K562 (cell line): Measurements from ENCODE around the gene HYOU1. TPM values are rescaled to one million over a fixed set of nuclear protein-coding genes. Genes with fewer than 3 reads are reported as not detected.

Source experiments
- ASH1L ChIP-seq: fragments of 450-650 bp; IDR thresholded peaks from 2 replicates; pipeline ENCODE4 v1.6.1; 2018; ENCODE audit warnings: borderline replicate concordance, mild to moderate bottlenecking, low read depth; ENCODE audit not compliant: partially characterized antibody
- E2F8 ChIP-seq: fragments of 450-650 bp; IDR thresholded peaks from 2 replicates; pipeline ENCODE4 v1.7.1; 2018; ENCODE audit warnings: mild to moderate bottlenecking, low read depth; ENCODE audit not compliant: partially characterized antibody
- ELF2 ChIP-seq: fragments of 250-450 bp; sonication (Bioruptor Pico); IDR thresholded peaks from 2 replicates; pipeline ENCODE4 v1.5.0; 2021; ENCODE audit warnings: mild to moderate bottlenecking
- ESRRB ChIP-seq: fragments of 250-450 bp; sonication (Bioruptor Pico); IDR thresholded peaks from 2 replicates; pipeline ENCODE4 v1.5.0; 2020; ENCODE audit warnings: mild to moderate bottlenecking, moderate library complexity, borderline replicate concordance
- FOXJ2 ChIP-seq: fragments of 200-800 bp; sonication (Bioruptor generic); IDR thresholded peaks from 2 replicates; pipeline ENCODE4 v1.6.1; 2016; ENCODE audit warnings: missing genetic modification characterization, missing compliant biosample characterization
- HDGF ChIP-seq: fragments of 450-650 bp; IDR thresholded peaks from 2 replicates; pipeline ENCODE4 v1.6.1; 2016
- HNRNPL ChIP-seq: fragments of 200-400 bp; formaldehyde crosslinking; IDR thresholded peaks from 2 replicates; pipeline ENCODE4 v1.6.1; 2017; ENCODE audit warnings: low read depth, mild to moderate bottlenecking, low read length
- MCM3 ChIP-seq: fragments of 450-650 bp; IDR thresholded peaks from 2 replicates; pipeline ENCODE4 v1.6.1; 2016
- MLX ChIP-seq, 2 experiments: fragments of 450-650 bp in 1 of 2; sonication (generic) in 1 of 2; formaldehyde crosslinking; conservative IDR thresholded peaks; 2 replicates each; pipeline versions ENCODE4 v1.4.0 to v1.8.1; 2020 to 2022; ENCODE audit warnings: mild to moderate bottlenecking in 1 of 2, missing genetic modification reagents in 1 of 2
- NFXL1 ChIP-seq: fragments of 450-650 bp; formaldehyde crosslinking; IDR thresholded peaks from 2 replicates; pipeline ENCODE4 v1.4.0; 2021; ENCODE audit warnings: mild to moderate bottlenecking
- PCBP2 ChIP-seq: fragments of 200-400 bp; formaldehyde crosslinking; IDR thresholded peaks from 2 replicates; pipeline ENCODE4 v1.6.1; 2018; ENCODE audit warnings: low read length, low read depth, mild to moderate bottlenecking, moderate library complexity; ENCODE audit not compliant: poor library complexity, severe bottlenecking
- PML ChIP-seq: IDR thresholded peaks from 2 replicates; pipeline ENCODE4 v1.6.1; 2012; ENCODE audit warnings: low read length, inconsistent platforms
- PTRF ChIP-seq: fragments of 450-650 bp; IDR thresholded peaks from 2 replicates; pipeline ENCODE4 v1.6.1; 2016; ENCODE audit warnings: mild to moderate bottlenecking, missing genetic modification characterization, missing compliant biosample characterization
- RHOXF2B ChIP-seq: fragments of 250-450 bp; sonication (Bioruptor Pico); conservative IDR thresholded peaks from 2 replicates; pipeline ENCODE4 v1.5.1; 2021
- TAF7 ChIP-seq: fragments of 450-650 bp; IDR thresholded peaks from 2 replicates; pipeline ENCODE4 v1.6.1; 2016; ENCODE audit warnings: missing genetic modification characterization, missing compliant biosample characterization
- THRB ChIP-seq: fragments of 450-650 bp; formaldehyde crosslinking; conservative IDR thresholded peaks from 2 replicates; pipeline ENCODE4 v1.4.0; 2022; ENCODE audit warnings: mild to moderate bottlenecking, missing genetic modification characterization
- ZFP1 ChIP-seq: fragments of 450-650 bp; formaldehyde crosslinking; IDR thresholded peaks from 2 replicates; pipeline ENCODE4 v1.4.0; 2020; ENCODE audit warnings: mild to moderate bottlenecking, mixed read lengths
- ZNF263 ChIP-seq: sonication (generic); formaldehyde crosslinking; IDR thresholded peaks from 2 replicates; pipeline ENCODE4 v1.8.0; 2022; ENCODE audit warnings: mild to moderate bottlenecking, missing genetic modification reagents, borderline replicate concordance
- ZNF280A ChIP-seq: fragments of 450-650 bp; IDR thresholded peaks from 2 replicates; pipeline ENCODE4 v1.6.1; 2018; ENCODE audit warnings: mild to moderate bottlenecking, low read depth; ENCODE audit not compliant: partially characterized antibody
- ZNF316 ChIP-seq: fragments of 450-650 bp; IDR thresholded peaks from 2 replicates; pipeline ENCODE4 v1.6.1; 2016
- ZNF511 ChIP-seq: sonication (generic); formaldehyde crosslinking; IDR thresholded peaks from 2 replicates; pipeline ENCODE4 v1.8.0; 2022; ENCODE audit warnings: mild to moderate bottlenecking, missing genetic modification reagents
- ZSCAN32 ChIP-seq: fragments of 450-650 bp; formaldehyde crosslinking; IDR thresholded peaks from 2 replicates; pipeline ENCODE4 v1.4.0; 2020; ENCODE audit warnings: mild to moderate bottlenecking, moderate library complexity
- polyA plus RNA-seq, 8 experiments: library from polyadenylated mRNA; depleted of rRNA in 4 of 8; stranded (reverse) in 5 of 8; unstranded in 3 of 8; fragments of >200 nt; fragmentation: Nextera tagmentation in 2 of 8; fragmentation: Illumina TruSeq in 1 of 8; extraction: Ambion mirVana in 2 of 8; extraction: Trizol in 1 of 8; gene quantifications; 2 replicates each; pipeline versions ENCODE4 v1.2.1 to v1.2.3, GENCODE V29; 2011 to 2014; ENCODE audit warnings: inconsistent platforms in 1 of 8, missing spikeins in 1 of 8
- total RNA-seq, 7 experiments: library from RNA; depleted of rRNA in 6 of 7; stranded (reverse); fragments of >200 nt in 6 of 7; fragmentation: Illumina TruSeq in 2 of 7; extraction: Trizol in 2 of 7; gene quantifications; 2 replicates each; pipeline versions ENCODE4 v1.2.1 to v1.2.3, GENCODE V29; 2011 to 2021; ENCODE audit warnings: low replicate concordance in 1 of 7

HYOU1 gene
- total and polyA plus RNA-seq, 9 of the 15 experiments (the other 6 are each of a cell fraction or from before 2014, with no cell fraction given) = 19.5 to 197 (median 128) TPM

GRCh38 chr11:119067371-119068222 lies 10.6 kb upstream of the HYOU1 start, which contains the start of gene VPS11 (continued):
- TF ChIP-seq ZFP1 (CRISPR knock-in tag) (no peak), RHOXF2B (no peak), ZNF280A (no peak), ZNF263 (CRISPR knock-in tag) (peak; percentile 24; the same call in 1 of the 2 replicates), ZNF316 (peak; percentile 83), FOXJ2 (tag) (no peak), PTRF (tag) (no peak), ZNF511 (no peak), PML (no peak), THRB (CRISPR knock-in tag) (no peak), ESRRB (CRISPR knock-in tag) (no peak), TAF7 (tag) (peak; percentile 85), ASH1L (no peak), ZSCAN32 (no peak), ELF2 (peak; percentile 75; the same call in 1 of the 2 replicates), E2F8 (peak; percentile 17), NFXL1 (CRISPR knock-in tag) (no peak), MLX (CRISPR knock-in tag; conservative IDR thresholded peaks at IDR 0.05) (no peak), PCBP2 (no peak), HDGF (no peak), MCM3 (no peak), HNRNPL (no peak)
